GM12878 (cell line): ENCODE measurements around the gene RIPOR3. TPM values are rescaled to one million over a fixed set of nuclear protein-coding genes. Genes with fewer than 3 reads are reported as not detected.
A peak's percentile ranks its signal among the peaks of the same experiment; 100 is the strongest.

Experiments used
- ATAC-seq: fragments of 200-7000 bp; cut with Tn5 transposase; 3 replicates; pipeline ENCODE4 v1.9.1; 2020; ENCODE audit warnings: mild to moderate bottlenecking, moderate library complexity
- BruUV-seq: library from RNA; stranded (reverse); fragments of 400-500 nt; replicated peaks from 2 replicates; lab custom pipeline; 2021; lab: Mats Ljungman, UMichigan
- CTCF ChIA-PET: fragments of 300-600 bp; sonication (Branson Sonifier 250); formaldehyde crosslinking; extraction: SDS; loops from one replicate; lab custom pipeline; 2021; ENCODE audit warnings: inconsistent platforms; lab: Yijun Ruan, JAX
- POLR2A ChIA-PET: fragments of 350-600 bp; formaldehyde crosslinking; extraction: SDS; loops from one replicate; lab custom pipeline; 2021; ENCODE audit warnings: inconsistent platforms; lab: Charles Lee
- RAD21 ChIA-PET: fragments of 300-600 bp; sonication (Branson Sonifier 250); formaldehyde crosslinking; loops from one replicate; lab custom pipeline; 2023; ENCODE audit warnings: antibody characterized with exemption; ENCODE audit not compliant: unreplicated experiment; lab: Charles Lee
- SMC1A ChIA-PET: fragments of 300-600 bp; sonication (Branson Sonifier 250); formaldehyde crosslinking; loops from one replicate; lab custom pipeline; 2023; ENCODE audit not compliant: unreplicated experiment, uncharacterized antibody; lab: Charles Lee
- DNase-seq: peaks from one replicate; pipeline ENCODE4 v3.0.0-alpha.2; 2011; ENCODE audit warnings: low read depth, low spot score
- FAIRE-seq: peaks from 3 replicates; lab custom pipeline; 2011; peaks lifted over from hg19 to GRCh38; lab: Jason Lieb, UNC
- H2AFZ ChIP-seq: 2 replicates; pipeline ENCODE4 v1.6.0; 2011; ENCODE audit warnings: low read depth, low read length, control low read depth; ENCODE audit not compliant: control insufficient read depth
- H3K27ac ChIP-seq: 2 replicates; pipeline ENCODE4 v1.5.1; 2011; ENCODE audit warnings: control low read depth; ENCODE audit not compliant: control insufficient read depth, insufficient read depth
- H3K27me3 ChIP-seq, 2 experiments: replicated peaks in 1 of 2; 2 replicates each; pipeline versions ENCODE4 v1.6.0 to v1.6.1; 2011; ENCODE audit warnings: low read length in 1 of 2; ENCODE audit not compliant: control insufficient read depth in 2 of 2, insufficient read depth in 2 of 2
- H3K36me3 ChIP-seq, 2 experiments: 2 replicates each; pipeline ENCODE4 v1.5.1; 2011; ENCODE audit warnings: low read length in 1 of 2; ENCODE audit not compliant: control insufficient read depth in 2 of 2, insufficient read depth in 2 of 2
- H3K4me1 ChIP-seq: 2 replicates; pipeline ENCODE4 v1.6.1; 2011; ENCODE audit warnings: mild to moderate bottlenecking, low read length, moderate library complexity, mixed read lengths; ENCODE audit not compliant: control insufficient read depth, insufficient read depth
- H3K4me2 ChIP-seq: 2 replicates; pipeline ENCODE4 v1.6.0; 2011; ENCODE audit warnings: control low read depth; ENCODE audit not compliant: control insufficient read depth, insufficient read depth
- H3K4me3 ChIP-seq: fragments of 200-600 bp; sonication (generic); 2 replicates; pipeline ENCODE4 v1.5.1; 2016
- H3K79me2 ChIP-seq: 2 replicates; pipeline ENCODE4 v1.6.0; 2011; ENCODE audit warnings: low read length; ENCODE audit not compliant: control insufficient read depth, insufficient read depth
- H3K9ac ChIP-seq: 2 replicates; pipeline ENCODE4 v1.8.0; 2011; ENCODE audit warnings: low read length, control low read depth, mixed read lengths; ENCODE audit not compliant: control insufficient read depth, insufficient read depth
- H3K9me3 ChIP-seq: replicated peaks from 3 replicates; pipeline ENCODE4 v1.5.1; 2011; ENCODE audit warnings: mild to moderate bottlenecking, low read length; ENCODE audit not compliant: control insufficient read depth, insufficient read depth
- H4K20me1 ChIP-seq: 2 replicates; pipeline ENCODE4 v1.6.0; 2011; ENCODE audit not compliant: control insufficient read depth, insufficient read depth
- CBX5 ChIP-seq: sonication (generic); IDR thresholded peaks from 2 replicates; pipeline ENCODE4 v1.6.1; 2016; ENCODE audit warnings: low read depth, moderate library complexity, mild to moderate bottlenecking, inconsistent platforms
- GABPA ChIP-seq: IDR thresholded peaks from 2 replicates; pipeline ENCODE4 v1.6.1; 2014; ENCODE audit warnings: antibody characterized with exemption, low read depth, mild to moderate bottlenecking, inconsistent platforms
- GATAD2B ChIP-seq: fragments of 450-650 bp; conservative IDR thresholded peaks from 2 replicates; pipeline ENCODE4 v1.6.1; 2017; ENCODE audit warnings: low read depth, mild to moderate bottlenecking, moderate library complexity
- IRF4 ChIP-seq: IDR thresholded peaks from 2 replicates; pipeline ENCODE4 v1.6.1; 2011; ENCODE audit warnings: low read depth, low read length
- JUNB ChIP-seq: IDR thresholded peaks from 2 replicates; pipeline ENCODE4 v1.6.1; 2016; ENCODE audit warnings: antibody characterized with exemption, mild to moderate bottlenecking
- MTA2 ChIP-seq: fragments of 450-650 bp; IDR thresholded peaks from 2 replicates; pipeline ENCODE4 v1.6.1; 2016; ENCODE audit warnings: low read depth, mild to moderate bottlenecking, moderate library complexity
- MYC ChIP-seq: IDR thresholded peaks from 2 replicates; pipeline ENCODE4 v1.6.1; 2011; ENCODE audit warnings: mild to moderate bottlenecking, low read length, moderate library complexity, inconsistent platforms; ENCODE audit not compliant: insufficient read depth, insufficient replicate concordance, insufficient read length, severe bottlenecking
- NBN ChIP-seq: fragments of 450-650 bp; IDR thresholded peaks from 2 replicates; pipeline ENCODE4 v1.6.1; 2016
- PAX8 ChIP-seq: fragments of 450-650 bp; IDR thresholded peaks from 2 replicates; pipeline ENCODE4 v1.6.1; 2017; ENCODE audit warnings: mild to moderate bottlenecking, moderate library complexity
- RAD21 ChIP-seq: IDR thresholded peaks from 2 replicates; pipeline ENCODE4 v1.6.1; 2011; ENCODE audit warnings: mild to moderate bottlenecking, low read depth, low read length, moderate library complexity; ENCODE audit not compliant: insufficient read depth
- RCOR1 ChIP-seq: conservative IDR thresholded peaks from 2 replicates; pipeline ENCODE4 v1.6.1; 2012; ENCODE audit warnings: low read depth, low read length, improper control_type of control experiment
- SRF ChIP-seq, 2 experiments: IDR thresholded peaks; 2 replicates each; pipeline ENCODE4 v1.6.1; 2011; ENCODE audit warnings: low read depth in 2 of 2, low read length in 2 of 2, mild to moderate bottlenecking in 1 of 2, moderate library complexity in 1 of 2
- SUPT20H ChIP-seq: IDR thresholded peaks from 2 replicates; pipeline ENCODE4 v1.6.1; 2011; ENCODE audit warnings: low read depth, mild to moderate bottlenecking, low read length, moderate library complexity, borderline replicate concordance; ENCODE audit not compliant: control insufficient read depth
- TCF7 ChIP-seq: IDR thresholded peaks from 2 replicates; pipeline ENCODE4 v1.6.1; 2014; ENCODE audit warnings: antibody characterized with exemption, borderline replicate concordance
- WGBS: methylation state at CpG from one replicate; pipeline ENCODE4 v1.1.6; 2016; ENCODE audit warnings: low lambda C conversion rate; ENCODE audit not compliant: insufficient replicate concordance, insufficient coverage; ENCODE audit errors: missing lambda C conversion rate; 5-methylcytosine and 5-hydroxymethylcytosine counted together
- in situ Hi-C: fragments of 300-500 bp; cut with MboI; formaldehyde crosslinking; loops from 9 replicates; pipeline ENCODE4 v1.14.3; 2018; ENCODE audit warnings: mixed read lengths
- intact Hi-C: fragments of 100-400 bp; cut with micrococcal nuclease; formaldehyde crosslinking; loops from one replicate; pipeline ENCODE4 v1.14.2; 2022; ENCODE audit not compliant: unreplicated experiment
- polyA plus RNA-seq, 11 experiments: library from polyadenylated mRNA; depleted of rRNA in 4 of 11; unstranded in 6 of 11; stranded (reverse) in 5 of 11; fragments of >200 nt; fragmentation: Nextera tagmentation in 4 of 11; fragmentation: Illumina TruSeq in 1 of 11; extraction: Ambion mirVana in 4 of 11; extraction: Trizol in 1 of 11; gene quantifications; 1 replicate in 1 of 11; 2 replicates in 10 of 11; pipeline versions ENCODE4 v1.2.1 to v1.2.3, GENCODE V29; 2011 to 2016; ENCODE audit warnings: inconsistent platforms in 2 of 11, missing spikeins in 2 of 11, low read depth in 1 of 11
- total RNA-seq, 4 experiments: library from RNA; depleted of rRNA in 3 of 4; stranded (reverse); fragments of >200 nt in 3 of 4; fragmentation: Illumina TruSeq in 1 of 4; extraction: Trizol in 1 of 4; gene quantifications; 2 replicates each; pipeline versions ENCODE4 v1.2.1 to v1.2.3, GENCODE V29; 2013 to 2021

Gene RIPOR3
- total and polyA plus RNA-seq, 10 of the 15 experiments (the other 5 are each of a cell fraction or from before 2014, with no cell fraction given) = 0.04 to 0.55 (median 0.12) TPM; not detected in 6

DNA sequence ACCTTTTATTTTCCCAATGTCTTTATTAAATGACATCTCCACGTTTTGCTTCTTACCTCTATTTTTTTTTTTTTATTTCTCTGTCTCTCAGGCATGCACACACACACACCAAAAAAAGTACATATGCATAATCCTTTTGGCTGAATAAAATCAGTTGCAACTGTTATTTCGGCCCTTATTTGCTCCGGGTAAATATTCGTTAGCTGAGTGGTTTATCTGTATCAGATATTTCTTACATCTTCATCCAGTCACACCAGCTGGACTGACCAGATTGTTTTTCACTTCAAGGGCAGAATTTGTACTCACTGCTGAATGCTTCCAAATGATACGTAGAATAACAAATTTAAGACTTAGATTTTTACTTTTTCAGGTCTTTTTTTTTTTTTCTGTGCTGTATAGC, 135.7 kb downstream of the RIPOR3 start:
- Histone ChIP-seq H3K4me2 (no peak overlapping the region), H3K4me3 (no peak overlapping the region), H3K9ac (no peak overlapping the region), H4K20me1 (no peaks in the 10 kb centered on the region), H3K9me3 (peaks cover 9% of the 10 kb centered on the region; the same call in 2 of the 3 replicates), H3K4me1 (peaks cover 8% of the 10 kb centered on the region; the same call in 1 of the 2 replicates), H3K27me3 (no peaks in the 10 kb centered on the region), H2AFZ (no peak overlapping the region), H3K79me2 (peaks cover 76% of the 10 kb centered on the region), H3K27ac (no peak overlapping the region), H3K36me3 (peaks cover 4 to 12% of the 10 kb centered on the region in 2 experiments)
- POLR2A ChIA-PET = interaction anchor here (0.8 to 1.2 kb wide), 3 partner anchors 9 to 44 kb away, joined by 3 read pairs; no protein-coding TSS in a partner anchor
- SMC1A ChIA-PET = interaction anchor here (73.1 to 95.1 kb wide), 2 partner anchors 10 to 47 kb away, joined by 2799 read pairs; partner anchors contain the start of gene PTPN1
- 100% methylated on average over 5 of the region's 5 CpGs for WGBS
- FAIRE-seq (no peak), DNase-seq (no peak), ATAC-seq (no peak)
- RAD21 ChIA-PET = interaction anchor here (0.9 to 1.8 kb wide), 3 partner anchors 9 to 77 kb away, joined by 3 to 4 read pairs (median 4); no protein-coding TSS in a partner anchor
- CTCF ChIA-PET = interaction anchor here (1.6 to 1.7 kb wide), 2 partner anchors 15 to 52 kb away, joined by 4 to 6 read pairs; no protein-coding TSS in a partner anchor
- TF ChIP-seq RCOR1 = no peak
- intact Hi-C loops (no loop called here), in situ Hi-C loops (no loop called here)
- no TSS peak for BruUV-seq

DNA sequence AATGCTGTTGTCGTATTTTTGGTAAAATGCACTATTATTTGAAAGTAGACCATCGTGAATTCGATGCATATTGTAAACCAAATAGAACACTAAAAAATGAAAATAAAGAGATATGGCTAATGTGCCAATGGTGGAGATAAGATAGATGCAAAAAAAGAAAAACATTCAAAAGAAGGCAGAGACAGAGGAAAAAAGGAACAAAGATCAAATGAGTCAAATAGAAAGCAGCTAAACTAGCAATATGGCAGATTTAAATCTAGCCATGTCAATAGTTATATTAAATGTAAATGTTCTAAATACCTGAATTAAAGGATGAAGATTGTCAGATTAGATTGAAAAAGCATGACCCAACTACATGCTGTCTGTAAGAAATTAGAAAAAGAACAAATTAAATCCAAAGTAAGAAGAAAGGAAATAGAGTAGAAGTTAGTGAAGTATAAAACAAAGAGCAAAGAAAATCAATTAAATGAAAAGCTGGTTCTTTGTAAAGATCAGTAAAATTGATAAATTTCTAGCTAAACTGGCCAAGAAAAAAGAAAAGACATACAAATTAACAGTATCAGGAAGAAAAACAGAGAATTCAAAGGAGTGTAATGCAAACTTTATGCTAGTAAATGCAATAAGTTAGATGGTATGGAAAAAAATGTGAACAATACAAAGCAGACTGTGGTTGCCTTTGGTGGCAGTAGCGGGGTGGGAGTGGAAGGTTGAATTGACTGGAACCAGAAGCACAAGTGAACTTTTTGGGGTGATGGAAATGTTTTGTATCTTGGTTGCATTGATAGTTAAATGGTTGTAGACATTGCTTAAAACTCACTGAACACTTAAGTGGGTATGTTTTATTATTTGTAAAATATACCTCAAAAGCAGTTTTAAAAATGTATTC, 136.4 kb downstream of the RIPOR3 start:
- Histone ChIP-seq H3K4me1 (peaks cover 14% of the 10 kb centered on the region; the same call in 1 of the 2 replicates), H2AFZ (no peak overlapping the region), H3K9me3 (peaks cover 9% of the 10 kb centered on the region; the same call in 2 of the 3 replicates), H3K27ac (no peak overlapping the region), H3K79me2 (peaks cover 77% of the 10 kb centered on the region), H3K4me3 (no peak overlapping the region), H3K4me2 (no peak overlapping the region), H4K20me1 (no peaks in the 10 kb centered on the region), H3K27me3 (no peaks in the 10 kb centered on the region), H3K9ac (no peak overlapping the region), H3K36me3 (peaks cover 4 to 11% of the 10 kb centered on the region in 2 experiments)
- CTCF ChIA-PET = interaction anchor here (1.6 to 1.7 kb wide), 2 partner anchors 15 to 51 kb away, joined by 4 to 6 read pairs; no protein-coding TSS in a partner anchor
- intact Hi-C loops = no loop called here
- no TSS peak for BruUV-seq
- FAIRE-seq (no peak), DNase-seq (no peak), ATAC-seq (peak; percentile 27; the same call in 1 of the 3 replicates)
- in situ Hi-C loops = no loop called here
- POLR2A ChIA-PET = interaction anchor here (1.2 kb wide), 1 partner anchor 9 kb away, joined by 3 read pairs; no protein-coding TSS in a partner anchor
- RAD21 ChIA-PET = interaction anchor here (0.9 to 1.8 kb wide), 2 partner anchors 8 to 52 kb away, joined by 3 to 4 read pairs; no protein-coding TSS in a partner anchor
- WGBS = 60% methylated on average over 4 of the region's 4 CpGs
- SMC1A ChIA-PET = interaction anchor here (73.1 to 95.1 kb wide), 2 partner anchors 9 to 46 kb away, joined by 2799 read pairs; partner anchors contain the start of gene PTPN1
- TF ChIP-seq SUPT20H (no peak), CBX5 (no peak), RAD21 (no peak), MTA2 (no peak), GATAD2B (no peak), JUNB (peak; percentile 80), GABPA (no peak), NBN (no peak), SRF (IDR thresholded peaks at IDR 0.05; ENCODE audit: low read depth in 2 of 2, low read length in 2 of 2) (no peak), MYC (no peak), IRF4 (0 out of 2 replicates have a peak, but pooled peaks have one; percentile 24), PAX8 (no peak), TCF7 (0 out of 2 replicates have a peak, but pooled peaks have one; percentile 17)
